K562 (cell line): Measurements from ENCODE around the gene AFG1L. TPM values are rescaled to one million over a fixed set of nuclear protein-coding genes. Genes with fewer than 3 reads are reported as not detected.

Experiments used
- ATAC-seq: fragments of 200-7000 bp; cut with Tn5 transposase; 3 replicates; pipeline ENCODE4 v1.9.1; 2020; ENCODE audit warnings: moderate library complexity
- BruUV-seq: library from RNA; stranded (reverse); fragments of 400-500 nt; replicated peaks from 2 replicates; lab custom pipeline; 2021; lab: Mats Ljungman, UMichigan
- CTCF ChIA-PET: fragments of 300-600 bp; formaldehyde crosslinking; extraction: SDS; loops from one replicate; lab custom pipeline; 2021; ENCODE audit warnings: low intra/inter-chr PET ratio; lab: Yijun Ruan, JAX
- POLR2A ChIA-PET: fragments of 300-600, 350-650 bp; sonication (Branson Sonifier 250); formaldehyde crosslinking; extraction: SDS; loops from one replicate; lab custom pipeline; 2021; ENCODE audit warnings: antibody characterized with exemption, inconsistent platforms; lab: Yijun Ruan, JAX
- DNase-seq, 4 experiments: peaks; one replicate each; pipeline versions ENCODE4 v3.0.0 to v3.0.0-alpha.2; 2011 to 2018; ENCODE audit warnings: low spot score in 3 of 4, mixed read lengths in 3 of 4; ENCODE audit errors: extremely low read depth in 1 of 4
- FAIRE-seq: peaks from 2 replicates; lab custom pipeline; 2011; peaks lifted over from hg19 to GRCh38; lab: Jason Lieb, UNC
- H2AFZ ChIP-seq: 2 replicates; pipeline ENCODE4 v1.6.0; 2011; ENCODE audit warnings: low read depth, low read length, control low read depth, inconsistent platforms
- H3K27ac ChIP-seq: fragments of 200-600 bp; 3 replicates; pipeline ENCODE4 v1.8.0; 2011; ENCODE audit warnings: low read depth, mild to moderate bottlenecking, control low read depth, inconsistent platforms, low read length, moderate library complexity, mixed read lengths; ENCODE audit errors: extremely low read depth
- H3K27me3 ChIP-seq, 2 experiments: fragments of 300-600 bp in 1 of 2; 2 replicates in 1 of 2; 3 replicates in 1 of 2; pipeline versions ENCODE4 v1.6.0 to v1.8.0; 2011; ENCODE audit warnings: inconsistent platforms in 2 of 2, low read length in 2 of 2, mild to moderate bottlenecking in 1 of 2, mixed read lengths in 1 of 2, moderate library complexity in 1 of 2; ENCODE audit not compliant: control insufficient read depth in 2 of 2, insufficient read depth in 2 of 2
- H3K36me3 ChIP-seq: fragments of 300-600 bp; 3 replicates; pipeline ENCODE4 v1.8.0; 2011; ENCODE audit warnings: mild to moderate bottlenecking, low read length, inconsistent platforms; ENCODE audit not compliant: control insufficient read depth, insufficient read depth
- H3K4me1 ChIP-seq, 2 experiments: fragments of 200-600 bp in 1 of 2; replicated peaks in 1 of 2; 2 replicates in 1 of 2; 3 replicates in 1 of 2; pipeline versions ENCODE4 v1.5.1 to v1.8.0; 2011; ENCODE audit warnings: inconsistent platforms in 2 of 2, low read length in 2 of 2, mild to moderate bottlenecking in 1 of 2, mixed read lengths in 1 of 2, moderate library complexity in 1 of 2; ENCODE audit not compliant: control insufficient read depth in 2 of 2, insufficient read depth in 2 of 2
- H3K4me2 ChIP-seq: 2 replicates; pipeline ENCODE4 v1.6.1; 2011; ENCODE audit warnings: low read length, control low read depth, inconsistent platforms, mixed read lengths; ENCODE audit not compliant: insufficient read depth
- H3K4me3 ChIP-seq: fragments of 200-600 bp; sonication (generic), shearing (Covaris generic); 2 replicates; pipeline ENCODE4 v1.5.1; 2016; ENCODE audit warnings: control low read depth, inconsistent platforms
- H3K79me2 ChIP-seq: fragments of 200-600 bp; 3 replicates; pipeline ENCODE4 v1.8.0; 2011; ENCODE audit warnings: low read length, inconsistent platforms; ENCODE audit not compliant: control insufficient read depth, insufficient read depth
- H3K9ac ChIP-seq, 2 experiments: 2 replicates each; pipeline versions ENCODE4 v1.6.0 to v1.6.1; 2011; ENCODE audit warnings: low read depth in 2 of 2, low read length in 2 of 2, control low read depth in 1 of 2, inconsistent platforms in 1 of 2, mild to moderate bottlenecking in 1 of 2, mixed read lengths in 1 of 2; ENCODE audit not compliant: insufficient read depth in 1 of 2
- H3K9me1 ChIP-seq: one replicate; pipeline ENCODE4 v1.6.0; 2011; ENCODE audit warnings: inconsistent platforms, mild to moderate bottlenecking, low read length, moderate library complexity; ENCODE audit not compliant: control insufficient read depth, insufficient read depth
- H3K9me3 ChIP-seq: replicated peaks from 2 replicates; pipeline ENCODE4 v1.5.1; 2011; ENCODE audit warnings: low read depth, low read length, inconsistent platforms; ENCODE audit not compliant: control insufficient read depth, insufficient read depth
- H4K20me1 ChIP-seq: replicated peaks from 2 replicates; pipeline ENCODE4 v1.6.1; 2011; ENCODE audit warnings: low read length, inconsistent platforms, mixed read lengths; ENCODE audit not compliant: control insufficient read depth, insufficient read depth
- BCOR ChIP-seq: fragments of 450-650 bp; IDR thresholded peaks from 2 replicates; pipeline ENCODE4 v1.6.1; 2016
- C11orf30 ChIP-seq: fragments of 450-650 bp; IDR thresholded peaks from 2 replicates; pipeline ENCODE4 v1.6.1; 2016; ENCODE audit warnings: low read depth, mild to moderate bottlenecking
- DMBX1 ChIP-seq: fragments of 250-450 bp; sonication (Bioruptor Pico); IDR thresholded peaks from 2 replicates; pipeline ENCODE4 v1.8.0; 2022; ENCODE audit warnings: inconsistent platforms, mild to moderate bottlenecking, moderate library complexity, borderline replicate concordance
- FOXA3 ChIP-seq, 2 experiments: fragments of 450-650 bp in 1 of 2; sonication (generic) in 1 of 2; formaldehyde crosslinking; IDR thresholded peaks in 1 of 2; conservative IDR thresholded peaks in 1 of 2; 2 replicates each; pipeline versions ENCODE4 v1.4.0 to v1.8.0; 2020 to 2022; ENCODE audit warnings: mild to moderate bottlenecking in 2 of 2, missing genetic modification reagents in 1 of 2
- GABPB2 ChIP-seq: fragments of 250-450 bp; sonication (Bioruptor Pico); conservative IDR thresholded peaks from 2 replicates; pipeline ENCODE4 v1.5.1; 2021; ENCODE audit warnings: mild to moderate bottlenecking
- HDAC6 ChIP-seq: IDR thresholded peaks from 2 replicates; pipeline ENCODE4 v1.6.1; 2012; ENCODE audit warnings: low read depth, mild to moderate bottlenecking, control low read depth, inconsistent platforms, low read length, moderate library complexity
- HLTF ChIP-seq: fragments of 450-650 bp; IDR thresholded peaks from 2 replicates; pipeline ENCODE4 v1.6.1; 2016
- HMBOX1 ChIP-seq: sonication (generic); IDR thresholded peaks from 2 replicates; pipeline ENCODE4 v1.6.1; 2016
- JUNB ChIP-seq: fragments of 450-650 bp; formaldehyde crosslinking; conservative IDR thresholded peaks from 2 replicates; pipeline ENCODE4 v1.4.0; 2020; ENCODE audit warnings: mild to moderate bottlenecking
- KHSRP ChIP-seq: fragments of 450-650 bp; IDR thresholded peaks from 2 replicates; pipeline ENCODE4 v1.6.1; 2017
- MNT ChIP-seq, 2 experiments: fragments of 450-650 bp; conservative IDR thresholded peaks; 2 replicates each; pipeline ENCODE4 v1.6.1; 2017; ENCODE audit warnings: mild to moderate bottlenecking in 2 of 2, moderate library complexity in 2 of 2
- NCOA2 ChIP-seq, 2 experiments: fragments of 450-650 bp; IDR thresholded peaks; 2 replicates each; pipeline ENCODE4 v1.6.1; 2018; ENCODE audit warnings: mild to moderate bottlenecking in 2 of 2, moderate library complexity in 1 of 2; ENCODE audit not compliant: partially characterized antibody in 2 of 2
- NR1H2 ChIP-seq: sonication (generic); formaldehyde crosslinking; IDR thresholded peaks from 2 replicates; pipeline ENCODE4 v1.4.0; 2020; ENCODE audit warnings: mild to moderate bottlenecking, missing genetic modification reagents
- PHF8 ChIP-seq: fragments of 200-600 bp; sonication (generic); IDR thresholded peaks from 2 replicates; pipeline ENCODE4 v1.6.1; 2012; ENCODE audit warnings: mixed run types, mild to moderate bottlenecking, inconsistent platforms, low read length, moderate library complexity, borderline replicate concordance
- RBM17 ChIP-seq: fragments of 200-400 bp; formaldehyde crosslinking; IDR thresholded peaks from 2 replicates; pipeline ENCODE4 v1.6.1; 2017; ENCODE audit warnings: low read depth, mild to moderate bottlenecking, low read length, borderline replicate concordance
- ZFP36 ChIP-seq: fragments of 150-350 bp; IDR thresholded peaks from 2 replicates; pipeline ENCODE4 v1.6.1; 2018; ENCODE audit warnings: low read length, low read depth; ENCODE audit not compliant: partially characterized antibody
- ZNF165 ChIP-seq: fragments of 250-450 bp; sonication (Bioruptor Pico); IDR thresholded peaks from 2 replicates; pipeline ENCODE4 v1.4.0; 2020; ENCODE audit warnings: borderline replicate concordance
- ZNF316 ChIP-seq: fragments of 450-650 bp; IDR thresholded peaks from 2 replicates; pipeline ENCODE4 v1.6.1; 2016
- ZNF589 ChIP-seq: fragments of 200-800 bp; sonication (Bioruptor generic); IDR thresholded peaks from 2 replicates; pipeline ENCODE4 v1.6.1; 2016; ENCODE audit warnings: low read depth, missing genetic modification characterization, missing compliant biosample characterization
- WGBS: fragments of 100-300 bp; shearing (Covaris generic); methylation state at CpG from one replicate; pipeline ENCODE4 v1.1.6; 2016; ENCODE audit warnings: low coverage, mixed read lengths; ENCODE audit not compliant: insufficient coverage; ENCODE audit errors: missing lambda C conversion rate; 5-methylcytosine and 5-hydroxymethylcytosine counted together
- in situ Hi-C: fragments of 300-500 bp; cut with MboI; formaldehyde crosslinking; loops from 4 replicates; pipeline ENCODE4 v1.15.0; 2018; ENCODE audit warnings: inconsistent platforms, mixed read lengths
- intact Hi-C: fragments of 100-400 bp; cut with micrococcal nuclease; formaldehyde crosslinking; loops from 2 replicates; pipeline ENCODE4 v1.14.2; 2022
- polyA plus RNA-seq, 8 experiments: library from polyadenylated mRNA; depleted of rRNA in 4 of 8; stranded (reverse) in 5 of 8; unstranded in 3 of 8; fragments of >200 nt; fragmentation: Nextera tagmentation in 2 of 8; fragmentation: Illumina TruSeq in 1 of 8; extraction: Ambion mirVana in 2 of 8; extraction: Trizol in 1 of 8; gene quantifications; 2 replicates each; pipeline versions ENCODE4 v1.2.1 to v1.2.3, GENCODE V29; 2011 to 2014; ENCODE audit warnings: inconsistent platforms in 1 of 8, missing spikeins in 1 of 8
- total RNA-seq, 7 experiments: library from RNA; depleted of rRNA in 6 of 7; stranded (reverse); fragments of >200 nt in 6 of 7; fragmentation: Illumina TruSeq in 2 of 7; extraction: Trizol in 2 of 7; gene quantifications; 2 replicates each; pipeline versions ENCODE4 v1.2.1 to v1.2.3, GENCODE V29; 2011 to 2021; ENCODE audit warnings: low replicate concordance in 1 of 7

AFG1L gene
- total and polyA plus RNA-seq, 9 of the 15 experiments (the other 6 are each of a cell fraction or from before 2014, with no cell fraction given) = 2.2 to 15.5 (median 5.8) TPM

- ATAC-seq (no peak), FAIRE-seq (no peak), DNase-seq (no peak)
- H3K9ac ChIP-seq = no peak overlapping the region
- intact Hi-C loops = no loop called here
- no peaks in the 10 kb centered on the region; the same call in 2 of the 3 replicates for H3K79me2 ChIP-seq
- H3K9me3 ChIP-seq = no peaks in the 10 kb centered on the region
- H3K4me3 ChIP-seq = no peak overlapping the region
- H4K20me1 ChIP-seq = no peaks in the 10 kb centered on the region
- CTCF ChIA-PET = no interaction called here
- in situ Hi-C loops = no loop called here
- peaks cover 10 to 30% of the 10 kb centered on the region in 2 experiments for H3K4me1 ChIP-seq
- no TSS peak for BruUV-seq
- TF ChIP-seq ZNF316 (peak; percentile 65; the same call in 1 of the 2 replicates), NCOA2 (IDR thresholded peaks at IDR 0.05; ENCODE audit: partially characterized antibody in 2 of 2) (no peak), JUNB (no peak), KHSRP (no peak), HDAC6 (no peak), ZNF165 (no peak), HMBOX1 (peak; percentile 58), HLTF (no peak), BCOR (no peak), RBM17 (no peak), GABPB2 (CRISPR knock-in tag) (no peak), DMBX1 (CRISPR knock-in tag) (no peak), PHF8 (no peak), NR1H2 (no peak), MNT (conservative IDR thresholded peaks at IDR 0.05) (peak in 1 of 2 experiments; percentile 1; a peak in 1 of 4 replicates), ZNF589 (CRISPR knock-in tag) (no peak), C11orf30 (peak; percentile 48), FOXA3 (CRISPR knock-in tag; conservative IDR thresholded peaks at IDR 0.05 in 1 of 2, IDR thresholded peaks at IDR 0.05 in 1 of 2) (no peak), ZFP36 (peak; percentile 39)
- WGBS = 71% methylated on average over 1 of the region's 1 CpG
- peak overlapping the region; percentile 36; the same call in 1 of the 2 replicates for H2AFZ ChIP-seq
- peak overlapping the region; percentile 91; the same call in 2 of the 3 replicates for H3K27ac ChIP-seq
- H3K4me2 ChIP-seq = no peak overlapping the region
- no peaks in the 10 kb centered on the region; the same call in 2 of the 3 replicates for H3K36me3 ChIP-seq
- no peaks in the 10 kb centered on the region for H3K27me3 ChIP-seq
- POLR2A ChIA-PET = interaction anchor here (1.2 kb wide), 1 partner anchor 16 kb away, joined by 3 read pairs; no protein-coding TSS in a partner anchor
- H3K9me1 ChIP-seq = no peaks in the 10 kb centered on the region
Measured at GRCh38 chr6:108362455-108362854, 67.6 kb downstream of the AFG1L start.
